HG03460 (cell line): ENCODE data around the gene TNFRSF1B.

Experiments used
- ATAC-seq: cut with Tn5 transposase; IDR thresholded peaks from one replicate; pipeline ENCODE4 v1.9.1; 2021; ENCODE audit not compliant: unreplicated experiment

TNFRSF1B gene

DNA sequence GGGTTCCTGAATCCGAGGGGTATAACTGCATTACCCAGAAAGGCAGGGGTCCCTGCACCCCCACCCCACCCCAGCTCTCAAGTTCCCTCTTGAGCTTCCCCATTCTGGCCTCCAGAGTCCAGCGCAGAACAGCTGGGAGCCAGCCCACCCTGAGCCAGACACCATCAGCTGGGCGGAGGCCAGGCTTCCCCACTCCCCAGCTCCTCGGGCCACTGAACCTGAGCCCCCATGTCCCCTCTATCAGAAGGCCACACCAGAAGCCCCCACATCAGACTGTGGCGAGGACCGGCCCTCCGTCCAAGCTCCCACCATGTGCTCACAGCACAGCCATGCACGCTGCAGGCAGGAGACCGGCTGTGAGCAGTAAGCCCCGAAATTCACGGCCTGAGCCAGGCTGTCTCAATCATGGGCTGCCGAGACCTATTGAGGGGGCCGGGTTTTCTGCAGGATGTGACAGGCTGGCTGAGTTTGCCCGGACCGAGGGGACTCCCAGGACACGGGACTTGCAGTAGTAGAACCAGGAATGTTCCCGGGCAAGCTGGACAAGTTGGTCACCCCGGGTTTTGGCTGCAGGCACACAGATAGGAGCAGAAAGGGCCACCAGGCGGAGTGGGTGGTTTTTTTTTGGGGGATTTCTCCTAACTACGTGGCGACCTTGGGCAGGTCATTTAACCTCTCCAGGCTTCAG, 25.5 kb upstream of the TNFRSF1B start:
- ATAC-seq: no peak

DNA sequence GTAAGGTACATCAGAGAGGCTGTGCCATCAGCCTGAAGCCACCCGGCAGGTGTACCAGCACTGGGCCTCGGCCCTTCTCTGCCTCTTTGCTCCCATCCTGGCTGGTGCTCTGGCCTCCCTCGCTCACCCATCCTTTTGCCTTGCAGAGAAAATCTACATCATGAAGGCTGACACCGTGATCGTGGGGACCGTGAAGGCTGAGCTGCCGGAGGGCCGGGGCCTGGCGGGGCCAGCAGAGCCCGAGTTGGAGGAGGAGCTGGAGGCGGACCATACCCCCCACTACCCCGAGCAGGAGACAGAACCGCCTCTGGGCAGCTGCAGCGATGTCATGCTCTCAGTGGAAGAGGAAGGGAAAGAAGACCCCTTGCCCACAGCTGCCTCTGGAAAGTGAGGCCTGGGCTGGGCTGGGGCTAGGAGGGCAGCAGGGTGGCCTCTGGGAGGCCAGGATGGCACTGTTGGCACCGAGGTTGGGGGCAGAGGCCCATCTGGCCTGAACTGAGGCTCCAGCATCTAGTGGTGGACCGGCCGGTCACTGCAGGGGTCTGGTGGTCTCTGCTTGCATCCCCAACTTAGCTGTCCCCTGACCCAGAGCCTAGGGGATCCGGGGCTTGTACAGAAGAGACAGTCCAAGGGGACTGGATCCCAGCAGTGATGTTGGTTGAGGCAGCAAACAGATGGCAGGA, 24.5 kb upstream of the TNFRSF1B start:
- ATAC-seq: no peak

DNA sequence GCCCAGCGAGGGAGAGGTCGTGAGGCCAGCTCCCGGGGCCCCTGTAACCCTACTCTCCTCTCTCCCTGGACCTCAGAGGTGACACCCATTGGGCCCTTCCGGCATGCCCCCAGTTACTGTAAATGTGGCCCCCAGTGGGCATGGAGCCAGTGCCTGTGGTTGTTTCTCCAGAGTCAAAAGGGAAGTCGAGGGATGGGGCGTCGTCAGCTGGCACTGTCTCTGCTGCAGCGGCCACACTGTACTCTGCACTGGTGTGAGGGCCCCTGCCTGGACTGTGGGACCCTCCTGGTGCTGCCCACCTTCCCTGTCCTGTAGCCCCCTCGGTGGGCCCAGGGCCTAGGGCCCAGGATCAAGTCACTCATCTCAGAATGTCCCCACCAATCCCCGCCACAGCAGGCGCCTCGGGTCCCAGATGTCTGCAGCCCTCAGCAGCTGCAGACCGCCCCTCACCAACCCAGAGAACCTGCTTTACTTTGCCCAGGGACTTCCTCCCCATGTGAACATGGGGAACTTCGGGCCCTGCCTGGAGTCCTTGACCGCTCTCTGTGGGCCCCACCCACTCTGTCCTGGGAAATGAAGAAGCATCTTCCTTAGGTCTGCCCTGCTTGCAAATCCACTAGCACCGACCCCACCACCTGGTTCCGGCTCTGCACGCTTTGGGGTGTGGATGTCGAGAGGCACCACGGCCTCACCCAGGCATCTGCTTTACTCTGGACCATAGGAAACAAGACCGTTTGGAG, 23.7 kb upstream of the TNFRSF1B start:
- ATAC-seq: no peak

DNA sequence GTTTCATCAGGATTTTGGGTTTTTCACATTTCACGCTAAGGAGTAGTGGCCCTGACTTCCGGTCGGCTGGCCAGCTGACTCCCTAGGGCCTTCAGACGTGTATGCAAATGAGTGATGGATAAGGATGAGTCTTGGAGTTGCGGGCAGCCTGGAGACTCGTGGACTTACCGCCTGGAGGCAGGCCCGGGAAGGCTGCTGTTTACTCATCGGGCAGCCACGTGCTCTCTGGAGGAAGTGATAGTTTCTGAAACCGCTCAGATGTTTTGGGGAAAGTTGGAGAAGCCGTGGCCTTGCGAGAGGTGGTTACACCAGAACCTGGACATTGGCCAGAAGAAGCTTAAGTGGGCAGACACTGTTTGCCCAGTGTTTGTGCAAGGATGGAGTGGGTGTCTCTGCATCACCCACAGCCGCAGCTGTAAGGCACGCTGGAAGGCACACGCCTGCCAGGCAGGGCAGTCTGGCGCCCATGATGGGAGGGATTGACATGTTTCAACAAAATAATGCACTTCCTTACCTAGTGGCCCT, 23.1 kb upstream of the TNFRSF1B start:
- ATAC-seq: no peak

DNA sequence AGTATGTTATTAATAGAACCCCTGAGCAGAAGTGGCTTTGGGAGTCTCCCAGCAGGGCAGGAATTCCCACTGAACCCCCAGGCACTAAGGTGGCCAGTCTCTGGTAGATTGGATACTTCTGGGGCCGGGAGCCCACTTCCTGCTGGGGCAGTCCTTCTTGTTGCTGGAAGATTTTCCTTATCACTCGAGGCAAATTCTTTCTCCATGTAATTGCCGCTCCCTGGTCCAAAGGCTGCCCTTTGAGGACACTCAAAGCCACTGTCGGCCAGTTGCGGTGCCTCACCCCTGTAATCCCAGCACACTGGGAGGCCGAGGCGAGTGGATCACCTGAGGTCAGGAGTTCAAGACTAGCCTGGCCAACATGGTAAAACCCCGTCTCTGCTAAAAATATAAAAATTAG, 22.6 kb upstream of the TNFRSF1B start:
- ATAC-seq: no peak

DNA sequence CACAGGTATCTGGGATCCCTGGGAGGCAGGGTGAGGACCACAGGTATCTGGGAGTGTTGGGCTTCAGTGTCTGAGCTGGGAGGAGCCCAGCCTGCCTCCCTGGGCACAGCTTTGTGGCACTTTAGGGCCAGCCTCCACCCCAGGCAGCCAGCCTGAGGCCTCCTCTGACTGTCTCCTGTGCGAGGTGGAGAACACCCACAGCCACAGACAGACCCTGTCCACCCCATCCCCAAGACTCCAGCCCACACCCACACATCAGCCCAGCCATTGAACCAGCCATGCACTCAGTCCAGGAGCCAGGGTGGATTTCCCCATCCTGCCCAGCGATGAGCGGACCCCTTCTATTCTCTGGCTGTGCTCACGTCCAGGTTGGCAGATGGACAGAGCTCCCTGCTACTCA, 21.8 kb upstream of the TNFRSF1B start:
- no peak for ATAC-seq

DNA sequence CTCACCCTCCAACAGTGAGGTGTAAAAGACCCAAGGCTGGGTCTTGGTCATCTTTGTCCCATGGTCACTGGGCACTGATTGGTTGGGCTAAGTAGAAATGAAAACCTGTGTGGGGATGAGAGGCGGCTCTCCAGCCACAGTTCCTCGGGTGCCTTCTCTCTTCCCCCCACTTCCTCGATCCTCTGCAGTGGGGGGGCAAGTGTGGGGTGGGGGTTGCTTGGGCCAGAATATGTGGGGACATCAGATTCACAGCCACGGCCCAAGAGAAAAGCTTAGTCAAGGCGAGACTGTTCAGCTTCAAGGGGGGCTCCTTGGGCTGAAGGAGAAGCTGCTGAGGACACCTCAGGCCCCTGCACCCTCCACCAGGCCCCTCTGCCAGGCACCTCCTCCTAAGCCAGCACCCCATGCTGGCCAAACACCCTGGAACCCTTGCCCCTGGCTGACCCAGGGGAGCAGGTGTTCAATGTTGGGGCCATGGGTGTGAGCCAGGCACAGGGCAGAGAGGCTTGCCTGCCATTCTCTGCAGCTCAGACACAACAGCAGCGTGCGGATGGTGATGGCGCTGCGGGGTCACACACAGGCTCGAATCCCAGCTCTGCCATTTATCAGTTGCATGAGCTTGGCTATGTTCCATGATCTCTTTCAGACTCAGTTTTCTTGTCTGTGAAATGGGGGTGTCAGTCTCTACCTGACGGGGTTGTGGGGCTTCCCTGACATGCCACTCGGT, 21.0 kb upstream of the TNFRSF1B start:
- ATAC-seq: no peak

DNA sequence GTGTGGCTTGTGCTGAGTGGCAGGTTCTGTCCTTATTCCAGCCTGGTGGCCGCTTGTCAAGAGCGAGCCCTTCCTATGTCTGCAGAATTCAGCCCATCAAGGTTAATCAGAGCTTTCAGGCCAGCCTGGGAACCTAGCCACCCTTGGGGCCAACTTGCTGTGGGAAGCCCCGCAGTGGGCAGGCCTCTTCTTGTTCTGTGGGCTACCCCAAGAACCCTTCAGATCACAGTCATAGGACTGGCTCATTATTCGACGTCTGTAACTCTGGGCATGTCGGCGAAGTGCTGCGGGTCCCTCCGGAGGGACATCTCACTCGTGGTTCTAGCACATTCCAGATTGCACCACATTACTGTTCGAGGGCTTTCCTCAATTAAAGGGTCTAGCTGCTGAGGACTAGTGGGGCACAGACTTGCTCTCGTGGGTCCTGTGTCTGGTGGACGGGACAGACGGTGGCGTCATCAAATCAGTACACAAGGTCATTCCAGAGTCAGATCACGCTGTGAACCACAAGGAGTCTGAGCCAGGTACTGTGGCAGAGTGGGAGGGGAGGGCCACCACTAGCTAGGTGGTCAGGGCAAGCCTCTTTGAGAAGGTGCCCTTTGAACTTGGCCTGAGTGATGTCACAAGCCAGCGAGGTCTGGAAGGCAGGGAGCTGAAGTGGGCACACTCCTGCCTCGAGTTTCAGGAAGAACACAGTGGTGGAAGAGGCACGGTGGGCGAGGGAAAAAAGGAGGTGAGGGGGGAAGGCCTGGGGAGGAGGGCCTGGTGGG, 20.3 kb upstream of the TNFRSF1B start:
- ATAC-seq: no peak

DNA sequence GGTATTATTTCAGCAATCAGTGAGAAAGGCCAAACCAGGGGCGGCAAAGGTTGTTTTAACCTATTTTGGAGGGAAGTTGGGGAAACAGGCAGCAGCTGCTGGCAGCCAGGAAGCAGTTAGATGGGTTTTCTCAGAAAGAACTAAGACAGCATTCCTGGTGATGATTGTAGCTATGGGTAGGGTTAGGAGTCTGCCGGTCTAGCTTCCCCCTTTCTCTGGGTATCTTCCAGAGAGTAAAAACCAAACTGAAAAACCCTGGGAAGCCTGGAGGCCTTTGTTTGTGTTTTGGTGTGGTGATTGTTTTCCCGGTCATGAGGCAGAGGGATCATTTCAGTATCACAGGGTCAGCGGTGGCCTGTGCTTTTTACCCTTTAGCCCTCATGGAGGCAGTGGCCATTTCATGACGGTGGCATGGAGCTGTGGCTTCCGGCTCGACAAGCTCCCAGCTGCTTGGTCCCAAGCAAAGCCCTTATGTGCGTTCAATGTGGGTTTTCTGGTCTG, 19.5 kb upstream of the TNFRSF1B start:
- no peak for ATAC-seq

DNA sequence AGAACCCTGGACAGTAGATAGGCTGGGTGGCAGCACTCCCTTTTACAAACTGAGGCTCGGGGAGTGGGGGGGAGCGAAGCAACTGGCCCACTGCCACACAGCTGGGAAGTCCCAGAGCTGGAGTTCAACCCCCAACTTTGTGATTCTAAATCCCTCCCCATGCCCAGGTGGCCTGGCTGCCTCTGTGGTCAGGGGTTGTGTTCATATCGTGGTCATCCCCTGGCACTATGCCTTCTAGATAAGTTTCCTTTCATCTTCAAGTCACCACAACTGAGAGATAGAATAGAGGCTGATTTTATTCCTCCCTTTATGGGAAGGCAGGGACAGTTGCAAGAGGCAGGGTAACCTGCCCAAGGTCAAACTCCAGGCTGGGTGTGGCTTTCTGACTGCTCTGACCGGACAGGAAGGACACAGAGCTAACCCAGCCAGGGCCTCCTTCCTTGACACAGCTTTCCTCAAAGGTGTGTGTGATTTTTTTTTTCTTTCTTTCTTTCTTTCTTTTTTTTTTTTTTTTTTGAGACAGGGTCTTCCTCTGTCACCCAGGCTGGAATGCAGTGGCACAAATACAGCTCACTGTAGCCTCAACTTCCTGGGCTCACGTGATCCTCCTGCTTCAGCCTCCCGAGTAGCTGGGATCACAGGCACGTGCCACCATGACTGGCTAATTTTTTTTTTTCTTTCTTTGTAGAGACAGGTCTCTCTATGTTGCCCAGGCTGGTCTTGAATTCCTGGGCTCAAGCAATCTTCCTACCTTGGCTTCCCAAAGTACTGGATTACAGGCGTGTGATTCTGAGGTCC, 18.4 kb upstream of the TNFRSF1B start:
- ATAC-seq: no peak

DNA sequence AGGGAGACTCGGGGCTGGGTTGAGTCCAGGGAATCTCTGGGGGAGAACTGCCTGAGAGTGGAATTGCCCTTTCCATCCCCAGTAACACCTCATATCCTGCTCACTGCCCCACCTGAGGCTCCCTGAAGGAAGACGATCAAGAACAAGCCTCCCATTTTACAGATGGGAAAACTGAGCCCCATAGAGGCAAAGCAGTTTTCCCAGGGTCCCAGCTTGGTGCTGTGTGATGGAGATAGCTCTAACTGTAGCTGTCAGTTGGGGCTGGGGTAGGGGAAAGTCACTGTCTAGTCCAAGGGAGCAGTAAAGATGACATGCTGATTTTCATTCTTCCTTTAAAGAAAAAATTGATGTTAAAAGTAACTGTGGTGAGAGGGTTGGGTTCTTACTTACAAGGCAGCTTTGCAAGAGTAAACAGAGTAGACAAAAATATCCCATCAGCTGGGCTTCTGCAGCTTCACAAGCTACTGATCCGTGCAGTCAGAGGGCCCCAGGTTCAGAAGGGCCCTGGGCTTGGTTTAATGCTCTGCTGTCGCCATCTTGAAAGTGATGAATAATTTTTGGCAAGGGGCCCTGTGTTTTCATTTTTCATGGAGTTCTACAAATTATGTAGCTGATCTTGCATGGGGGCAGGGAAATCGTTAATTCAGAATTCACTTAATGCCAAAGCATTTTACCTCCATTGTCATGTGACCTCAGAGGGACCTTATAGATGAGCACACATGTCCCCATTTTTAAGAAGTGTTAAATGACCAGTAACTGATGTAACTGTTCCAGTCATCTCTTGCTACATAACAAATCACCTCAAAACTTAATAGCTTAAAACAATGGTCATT, 17.6 kb upstream of the TNFRSF1B start:
- ATAC-seq: no peak

DNA sequence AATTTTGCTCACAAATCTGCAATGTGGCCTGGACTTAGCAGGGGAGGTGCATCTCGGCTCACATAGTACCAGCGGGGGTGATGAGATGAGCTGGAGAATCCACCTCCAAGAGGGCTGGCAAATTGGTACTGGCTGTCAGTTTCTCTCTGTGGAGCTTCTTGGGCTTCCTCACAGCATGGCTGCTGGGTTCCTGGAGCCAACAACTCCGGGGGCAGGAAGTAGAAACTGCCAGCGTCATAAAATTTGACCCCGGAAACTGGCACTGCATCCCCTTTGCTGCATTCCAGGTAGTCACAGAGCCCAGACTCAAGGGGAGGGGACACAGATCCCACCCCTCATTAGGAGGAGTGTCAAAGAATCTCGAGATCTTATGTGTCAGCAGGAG, 17.0 kb upstream of the TNFRSF1B start:
- ATAC-seq: no peak

DNA sequence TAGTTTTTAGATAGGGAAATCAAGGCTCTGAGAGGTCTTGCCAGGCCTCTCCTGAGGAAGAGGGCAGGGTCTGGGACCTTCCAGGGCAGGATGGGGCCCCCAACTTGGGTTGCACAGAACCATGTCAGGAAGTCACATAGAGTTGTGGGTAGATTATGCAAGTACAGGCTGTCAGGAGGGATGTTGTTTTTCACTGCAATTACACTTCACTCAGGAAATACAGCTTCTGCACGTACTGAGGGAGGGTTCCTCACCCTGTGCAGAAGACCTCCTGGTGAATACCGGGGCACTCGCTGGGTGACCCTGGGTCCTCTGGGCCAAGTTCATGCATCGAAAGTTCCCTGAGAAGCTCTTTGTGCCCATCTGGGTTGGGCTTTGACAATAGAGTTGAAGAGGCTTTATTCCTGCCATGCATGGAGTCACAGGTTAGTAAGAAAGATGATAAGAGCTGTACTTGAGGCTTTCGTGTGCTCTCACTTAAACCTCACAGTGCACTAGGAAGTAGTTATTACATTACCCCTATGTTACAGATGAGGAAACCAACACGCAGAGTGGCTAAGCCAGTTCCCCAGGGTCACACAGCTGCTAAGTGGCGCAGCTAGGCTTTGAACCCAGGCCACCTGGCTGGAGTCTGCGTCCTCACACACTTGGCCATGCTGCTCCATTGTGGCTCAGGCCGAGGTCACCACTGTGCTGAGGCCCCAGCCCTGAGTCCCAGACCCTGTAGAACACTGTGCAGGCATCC, 16.2 kb upstream of the TNFRSF1B start:
- ATAC-seq: no peak

DNA sequence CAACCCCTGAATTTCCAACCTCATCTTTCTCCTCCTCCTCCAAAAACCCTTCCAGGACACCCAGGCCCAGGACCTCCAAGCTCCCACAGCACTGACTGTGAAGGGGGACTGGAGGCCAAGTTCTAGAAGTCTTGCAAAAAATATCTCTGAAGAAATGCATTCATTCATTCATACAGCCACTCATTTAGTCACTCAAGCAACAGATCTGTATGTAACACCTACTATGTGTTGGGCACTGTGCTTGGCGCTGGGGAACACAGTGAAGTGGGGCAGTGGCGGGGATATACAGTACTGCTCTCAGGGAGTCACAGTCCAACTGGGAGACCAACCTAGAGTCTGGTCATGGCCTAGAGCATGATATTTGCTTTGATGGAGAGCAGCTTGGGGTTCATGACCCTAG, 15.3 kb upstream of the TNFRSF1B start:
- ATAC-seq: no peak

DNA sequence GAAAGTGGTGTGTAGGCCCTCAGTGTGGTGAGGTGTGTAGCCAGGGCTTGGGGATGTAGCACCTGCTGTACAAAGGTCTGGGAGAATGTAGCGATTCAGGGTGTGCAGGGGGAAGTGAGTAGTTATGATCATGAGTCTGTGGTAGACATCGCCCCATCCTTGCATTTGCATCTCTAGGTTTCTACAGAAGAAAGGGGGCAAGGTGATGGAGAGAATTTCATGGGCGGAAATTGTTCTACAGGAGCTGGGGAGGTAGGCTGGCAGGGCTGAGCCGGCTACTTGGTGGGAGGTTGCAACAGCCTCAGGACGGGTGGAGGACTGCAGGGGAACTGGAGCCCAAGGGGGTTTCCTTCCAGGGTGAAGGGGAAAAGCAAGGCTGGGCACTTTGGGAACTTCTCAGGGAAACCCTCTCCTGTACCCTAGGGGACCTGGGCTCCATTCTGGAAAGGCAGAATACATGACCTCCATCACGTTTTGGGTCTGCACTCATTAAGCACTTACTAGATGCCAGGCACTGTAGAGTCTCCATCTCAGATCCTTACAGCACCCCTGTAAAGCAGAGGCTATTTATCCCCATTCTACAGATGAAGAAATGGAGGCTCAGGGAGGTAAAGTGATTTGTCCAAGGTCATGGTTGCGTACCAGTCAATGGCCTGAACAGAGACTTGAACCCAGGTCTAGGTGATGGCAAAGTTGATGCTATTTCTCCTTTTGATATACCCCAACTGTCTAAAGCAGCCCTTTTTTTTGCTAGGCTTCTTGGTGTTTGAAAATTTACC, 14.5 kb upstream of the TNFRSF1B start:
- ATAC-seq: peak; percentile 55

DNA sequence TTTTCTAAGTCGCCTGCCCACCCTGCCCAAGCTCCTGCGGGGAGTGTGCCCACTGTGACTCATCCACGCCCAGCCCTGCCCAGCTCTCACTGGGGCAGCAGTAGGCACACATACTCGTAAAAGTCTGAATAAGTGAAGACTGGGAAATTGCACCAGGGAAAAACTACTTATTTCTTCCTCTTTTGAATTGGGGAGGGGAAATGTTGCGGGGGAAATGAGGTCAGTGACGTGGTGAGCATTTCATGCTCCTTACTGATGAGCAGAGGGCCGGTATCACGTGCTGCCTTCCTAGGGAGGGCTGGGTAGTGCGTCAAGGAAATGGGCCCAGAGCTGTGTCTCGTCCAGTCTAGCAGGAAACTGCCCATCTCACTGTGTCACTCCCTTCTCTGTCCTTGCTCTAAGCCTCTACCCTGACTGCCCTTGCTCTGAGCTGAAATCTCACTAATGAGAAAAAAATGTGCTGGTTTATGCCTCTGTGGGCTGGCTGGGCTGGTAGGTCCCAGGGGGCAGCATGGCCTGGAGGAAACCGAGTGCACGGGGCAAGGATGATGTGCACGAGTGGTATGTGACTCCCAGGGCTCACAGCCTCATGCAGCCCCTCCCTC, 13.5 kb upstream of the TNFRSF1B start:
- no peak for ATAC-seq

DNA sequence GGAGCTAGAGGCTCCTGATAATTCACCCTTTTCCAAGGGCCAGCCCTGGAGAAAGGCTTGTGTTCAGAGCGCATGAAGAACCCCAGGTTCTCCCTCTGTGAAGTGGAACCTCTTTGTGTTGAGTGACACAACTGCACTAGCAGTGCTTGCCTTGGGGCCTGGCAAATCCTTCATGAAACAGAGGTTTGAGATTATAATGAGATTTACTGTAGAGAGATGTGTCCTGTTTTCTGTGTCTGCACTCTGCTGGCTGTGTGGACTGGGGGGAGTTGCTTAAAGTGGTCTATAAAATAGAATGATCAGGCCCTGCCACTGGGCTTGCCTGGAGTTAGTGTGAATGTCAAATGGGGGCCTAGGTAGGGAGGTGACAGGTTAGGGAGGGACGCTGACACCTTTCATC, 11.5 kb upstream of the TNFRSF1B start:
- no peak for ATAC-seq
